GM18868 (cell line): Measurements from ENCODE around the gene LTO1.
"Not testable (repeated sequence)": the region's sequence is repeated elsewhere in the genome, so short reads cannot be mapped to it uniquely, and the experiment has no call there.

Experiments used
- ATAC-seq: cut with Tn5 transposase; IDR thresholded peaks from one replicate; pipeline ENCODE4 v1.9.1; 2021; ENCODE audit warnings: mild to moderate bottlenecking, moderate library complexity; ENCODE audit not compliant: unreplicated experiment

The LTO1 gene

GRCh38 chr11:69702239-69702691 lies 27.1 kb upstream of the LTO1 start:
- no peak for ATAC-seq

GRCh38 chr11:69700278-69701140 lies 25.4 kb upstream of the LTO1 start:
- ATAC-seq = no peak

- ATAC-seq = no peak
Measured at GRCh38 chr11:69699213-69699612, 24.1 kb upstream of the LTO1 start.

- no peak for ATAC-seq
Measured at GRCh38 chr11:69698362-69698761, 23.2 kb upstream of the LTO1 start.

- ATAC-seq = no peak
Measured at GRCh38 chr11:69697861-69698260, 22.7 kb upstream of the LTO1 start.

GRCh38 chr11:69697469-69697843 lies 22.3 kb upstream of the LTO1 start:
- ATAC-seq = no peak

- no peak for ATAC-seq
Measured at GRCh38 chr11:69696749-69697468, 21.8 kb upstream of the LTO1 start.

GRCh38 chr11:69695995-69696394 lies 20.8 kb upstream of the LTO1 start:
- not testable (repeated sequence) for ATAC-seq

GRCh38 chr11:69695581-69695980 lies 20.4 kb upstream of the LTO1 start:
- ATAC-seq = no peak

- no peak for ATAC-seq
Measured at GRCh38 chr11:69694781-69695180, 19.6 kb upstream of the LTO1 start.

GRCh38 chr11:69692422-69692821 lies 17.3 kb upstream of the LTO1 start:
- ATAC-seq = no peak

- no peak for ATAC-seq
Measured at GRCh38 chr11:69691463-69691862, 16.3 kb upstream of the LTO1 start.

- no peak for ATAC-seq
Measured at GRCh38 chr11:69689484-69690319, 14.5 kb upstream of the LTO1 start.

GRCh38 chr11:69687969-69688771 lies 13.0 kb upstream of the LTO1 start:
- not testable (repeated sequence) for ATAC-seq

- no peak for ATAC-seq
Measured at GRCh38 chr11:69686856-69687255, 11.7 kb upstream of the LTO1 start.

GRCh38 chr11:69686452-69686851 lies 11.3 kb upstream of the LTO1 start:
- no peak for ATAC-seq

- ATAC-seq = no peak
Measured at GRCh38 chr11:69685348-69685747, 10.2 kb upstream of the LTO1 start.

GRCh38 chr11:69684651-69685050 lies 9.5 kb upstream of the LTO1 start:
- no peak for ATAC-seq

GRCh38 chr11:69683764-69684333 lies 8.7 kb upstream of the LTO1 start:
- ATAC-seq = no peak

- no peak for ATAC-seq
Measured at GRCh38 chr11:69682681-69683326, 7.7 kb upstream of the LTO1 start.
